GM21717 (cell line): Measurements from ENCODE around the gene SCUBE1.

Source experiments
- ATAC-seq: cut with Tn5 transposase; IDR thresholded peaks from one replicate; pipeline ENCODE4 v1.9.1; 2021; ENCODE audit warnings: mild to moderate bottlenecking, moderate library complexity; ENCODE audit not compliant: unreplicated experiment

The SCUBE1 gene

DNA sequence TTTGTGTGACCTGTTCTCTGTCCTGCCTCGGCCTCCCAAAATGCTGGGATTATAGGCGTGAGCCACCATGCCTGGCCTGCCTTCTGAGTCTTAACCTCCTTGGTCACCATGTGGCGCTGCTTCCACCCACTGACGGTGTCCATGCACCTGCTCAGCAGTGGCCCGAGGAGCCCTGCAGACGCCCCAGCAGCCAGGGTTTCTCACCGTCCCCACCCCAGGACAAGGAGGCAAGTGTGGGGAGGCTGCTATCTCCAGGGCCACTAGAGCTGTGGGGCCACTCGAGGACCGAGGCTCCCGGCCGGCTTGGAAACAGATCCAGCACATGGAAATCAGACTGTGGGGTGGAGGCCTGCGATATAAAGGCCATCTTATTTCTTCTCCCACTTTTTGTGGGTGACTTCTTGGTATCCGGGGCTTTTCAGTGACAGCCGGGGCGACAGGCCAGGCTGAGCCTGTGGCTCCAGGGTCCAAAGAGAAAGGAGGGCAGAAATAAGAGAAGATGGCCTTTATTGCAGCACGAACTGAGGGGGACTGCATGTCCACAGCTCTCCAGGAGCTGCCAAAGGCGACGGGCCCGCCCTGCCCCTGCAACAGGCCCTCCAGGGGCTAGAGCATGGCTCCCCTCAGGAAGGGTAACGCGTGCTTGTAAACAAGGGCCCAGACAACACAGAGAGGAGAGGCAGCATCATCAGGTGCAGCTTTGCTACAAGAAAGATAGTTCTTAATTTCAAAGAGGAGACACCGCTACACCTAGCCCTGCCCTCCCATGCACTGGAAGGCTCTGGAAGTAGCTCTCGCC is 176.8 kb downstream of the SCUBE1 start:
- ATAC-seq = no peak

DNA sequence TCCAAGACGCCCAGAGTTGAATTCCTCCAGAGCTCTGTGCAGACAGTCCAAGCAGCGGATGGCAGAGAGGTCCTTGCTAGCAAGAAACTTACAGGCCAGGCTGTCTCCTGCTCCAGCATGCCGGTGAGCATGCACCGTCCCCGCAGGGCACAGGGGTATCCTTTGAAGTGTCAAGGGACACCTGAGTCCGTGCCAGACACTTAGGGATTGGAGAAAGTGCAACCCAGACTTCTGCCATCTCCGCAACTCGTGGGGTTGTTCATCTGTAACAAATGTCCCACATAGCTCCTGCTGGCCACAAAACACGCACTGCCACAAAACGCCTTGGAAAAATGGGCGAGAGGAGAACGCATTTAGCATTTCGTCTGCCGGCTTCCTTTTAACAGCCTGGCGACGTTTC is 178.5 kb downstream of the SCUBE1 start:
- no peak for ATAC-seq

GRCh38 chr22:43163241-43163795 is 179.9 kb downstream of the SCUBE1 start:
- no peak for ATAC-seq

- no peak for ATAC-seq
These were observed 180.6 kb downstream of the SCUBE1 start for GRCh38 chr22:43162412-43163150.

DNA sequence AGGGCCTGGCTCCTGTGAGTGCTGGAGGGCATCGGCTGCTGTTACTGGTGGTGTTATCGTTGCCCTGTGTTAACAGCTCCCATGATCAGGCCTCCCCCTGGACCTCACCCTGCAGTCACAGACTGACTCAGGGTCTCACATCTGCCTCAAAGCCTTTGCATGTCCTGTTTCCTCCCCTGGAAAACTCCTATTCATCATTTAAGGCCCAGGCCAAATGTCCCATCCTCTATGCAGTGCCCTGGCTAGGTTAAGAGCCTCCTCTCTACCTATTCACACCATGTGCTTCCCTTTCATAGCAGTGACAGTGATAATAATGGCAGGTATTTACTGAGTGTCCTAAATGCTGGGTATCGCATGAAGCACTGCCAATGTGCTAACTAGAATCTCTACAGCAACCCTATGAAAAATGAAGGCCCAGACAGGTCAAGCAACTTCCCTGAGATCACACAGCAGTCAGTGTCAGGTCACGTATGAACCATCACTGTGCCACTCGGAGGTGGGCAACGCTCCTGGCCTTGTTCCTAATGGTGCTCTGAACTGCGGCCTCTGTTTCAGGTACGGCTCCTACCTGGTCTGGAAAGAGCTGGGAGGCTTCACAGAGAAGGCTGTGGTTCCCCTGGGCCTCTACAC is 182.6 kb downstream of the SCUBE1 start:
- no peak for ATAC-seq

- no peak for ATAC-seq
These were observed 183.5 kb downstream of the SCUBE1 start for GRCh38 chr22:43159484-43160178.

DNA sequence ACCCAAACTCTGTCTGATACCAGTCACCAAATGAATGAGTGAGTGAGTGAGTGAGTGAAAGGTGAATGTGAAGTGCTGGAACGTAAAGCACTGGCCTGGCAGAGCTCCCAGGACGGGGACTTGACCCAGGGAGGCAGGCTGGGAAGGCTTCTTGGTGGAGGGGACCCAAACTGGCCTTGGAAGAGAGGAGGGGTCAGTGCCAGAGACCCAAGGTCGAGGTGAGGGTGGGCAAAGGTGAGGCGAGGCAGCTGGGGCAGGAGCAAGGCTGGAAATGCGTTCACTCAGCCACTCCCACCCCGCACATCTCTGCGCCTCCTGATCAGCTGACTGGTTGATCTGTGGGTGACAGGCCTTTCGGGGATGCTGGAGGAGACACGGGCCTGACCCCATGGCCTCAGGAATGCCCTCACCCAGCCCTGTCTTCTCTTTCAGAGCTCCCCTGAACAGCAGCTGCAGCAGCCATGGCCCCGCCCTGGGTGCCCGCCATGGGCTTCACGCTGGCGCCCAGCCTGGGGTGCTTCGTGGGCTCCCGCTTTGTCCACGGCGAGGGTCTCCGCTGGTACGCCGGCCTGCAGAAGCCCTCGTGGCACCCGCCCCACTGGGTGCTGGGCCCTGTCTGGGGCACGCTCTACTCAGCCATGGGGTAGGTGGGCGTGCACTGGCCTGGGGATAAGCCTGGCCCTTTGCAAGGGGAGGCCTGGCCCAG is 184.2 kb downstream of the SCUBE1 start:
- ATAC-seq = no peak

GRCh38 chr22:43157874-43158546 is 185.2 kb downstream of the SCUBE1 start:
- ATAC-seq = no peak

DNA sequence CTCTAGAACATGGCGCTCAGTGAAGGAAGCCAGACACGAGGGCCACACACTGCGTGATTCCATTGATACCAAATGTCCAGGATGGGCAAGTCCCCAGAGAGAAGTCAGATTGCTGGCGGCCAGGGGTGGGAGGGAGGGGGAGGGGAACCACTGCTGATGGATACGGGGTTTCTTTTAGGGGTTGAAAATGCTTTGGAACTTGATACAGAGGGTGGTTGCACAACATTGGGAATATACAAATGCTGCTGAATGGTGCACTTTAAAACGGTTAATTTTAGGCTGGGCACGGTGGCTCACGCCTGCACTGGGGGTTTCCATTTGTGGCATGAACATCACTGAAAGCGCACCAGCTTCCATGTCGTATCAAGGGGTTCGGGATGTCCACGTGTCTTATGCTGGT is 186.8 kb downstream of the SCUBE1 start:
- ATAC-seq = no peak

DNA sequence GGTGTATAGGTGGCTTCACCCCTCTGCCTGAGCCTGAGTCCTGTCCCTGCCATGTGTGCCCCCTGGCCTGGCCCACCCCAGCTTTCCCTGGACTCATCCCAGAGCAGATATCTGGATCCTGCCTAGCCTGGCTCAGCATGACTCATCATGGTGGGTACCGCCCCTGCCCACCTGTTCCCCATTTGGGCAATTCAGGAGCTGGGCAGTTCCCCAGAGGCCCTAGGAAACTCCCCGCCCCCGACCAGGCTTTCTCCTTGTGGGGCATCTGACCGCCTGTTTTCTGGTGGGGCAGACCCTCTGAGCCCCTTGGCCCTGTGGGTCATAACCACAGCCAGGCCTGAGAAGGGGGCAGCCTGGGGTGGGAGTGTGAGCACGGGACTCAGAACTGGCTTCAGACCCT is 187.4 kb downstream of the SCUBE1 start:
- ATAC-seq = no peak

DNA sequence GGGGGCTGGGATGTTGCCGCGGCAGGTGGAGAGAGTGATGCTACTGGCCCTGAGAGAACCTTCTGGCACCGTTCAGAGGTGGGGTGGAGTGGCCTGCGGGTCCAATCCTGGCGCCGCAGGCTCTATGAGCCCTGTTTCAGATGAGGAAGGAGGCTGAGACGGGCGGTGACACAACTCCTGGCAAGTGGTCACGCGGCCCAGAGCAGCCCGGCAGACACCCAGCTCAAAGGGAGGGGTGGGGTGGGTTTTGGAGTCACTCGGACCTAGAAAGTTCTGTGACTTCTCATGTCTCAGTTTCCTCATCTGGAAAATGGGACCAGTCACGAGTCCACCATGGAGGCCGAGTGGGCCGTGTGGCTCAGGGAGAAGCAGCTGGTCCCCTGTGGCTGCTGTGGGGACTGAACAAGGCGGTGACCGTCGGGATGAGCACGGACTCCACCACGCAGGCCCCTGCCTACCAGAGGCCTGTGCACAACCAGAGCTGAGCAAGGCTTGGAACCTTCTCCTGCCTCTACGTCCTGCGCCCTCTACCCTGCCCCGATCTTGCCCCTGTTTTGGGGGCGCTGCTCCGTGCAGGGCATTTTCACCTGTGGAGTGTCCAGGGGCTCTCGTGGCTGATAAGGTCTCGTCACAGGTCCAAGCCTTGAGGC is 188.2 kb downstream of the SCUBE1 start:
- no peak for ATAC-seq

GRCh38 chr22:43153899-43154298 is 189.3 kb downstream of the SCUBE1 start:
- no peak for ATAC-seq

DNA sequence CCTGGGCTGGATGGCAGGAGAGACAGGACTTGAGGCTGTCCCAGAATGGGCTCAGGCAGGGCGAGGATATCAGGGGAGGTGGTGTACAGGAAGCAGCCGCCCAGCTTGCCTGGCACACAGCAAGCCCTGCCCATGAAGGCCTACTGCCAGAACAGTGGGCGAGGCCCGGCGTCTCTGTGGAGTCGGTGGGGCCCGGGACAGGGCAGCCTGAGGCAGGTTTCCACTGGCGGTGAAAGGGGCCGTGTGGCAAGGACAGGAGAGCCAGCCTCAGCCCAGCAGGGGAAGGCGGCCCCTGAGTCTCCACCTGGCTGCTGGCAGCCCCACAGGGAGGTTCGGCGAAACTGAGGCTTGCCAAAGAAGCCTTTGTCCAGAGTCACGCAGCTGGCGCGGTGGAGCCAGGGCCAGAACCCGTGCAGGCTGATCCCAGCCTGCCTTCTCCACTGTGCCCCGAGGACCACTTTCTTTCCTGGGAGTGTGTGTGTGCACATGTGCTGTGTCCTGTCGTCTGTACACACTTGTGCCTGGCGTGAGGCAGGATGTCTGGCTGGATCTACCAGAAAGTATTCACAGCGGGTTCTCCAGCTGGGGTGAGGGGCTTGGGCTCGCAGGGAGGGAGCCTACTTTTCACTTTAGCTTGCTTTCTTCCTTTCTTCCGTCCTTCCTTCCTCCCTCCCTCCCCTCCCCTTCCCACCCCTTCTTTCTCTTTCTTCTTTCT is 190.7 kb downstream of the SCUBE1 start:
- no peak for ATAC-seq

- ATAC-seq = no peak
These were observed 191.2 kb downstream of the SCUBE1 start for GRCh38 chr22:43152003-43152356.

- no peak for ATAC-seq
These were observed 191.7 kb downstream of the SCUBE1 start, which contains the start of gene TSPO for GRCh38 chr22:43151251-43152002. Gene TSPO (plus strand): TSS chr22:43151559. CDS start chr22:43159239, 7,680 bp downstream.

GRCh38 chr22:43150731-43151206 is 192.4 kb downstream of the SCUBE1 start:
- no peak for ATAC-seq

GRCh38 chr22:43148581-43148980 is 194.6 kb downstream of the SCUBE1 start:
- no peak for ATAC-seq

- no peak for ATAC-seq
These were observed 195.4 kb downstream of the SCUBE1 start for GRCh38 chr22:43147821-43148220.
